Fibroblast of gingiva (primary cell): ENCODE measurements around the gene CAPN9.
"Not testable (repeated sequence)": the region's sequence is repeated elsewhere in the genome, so short reads cannot be mapped to it uniquely, and the experiment has no call there.

Experiments
- DNase-seq: peaks from one replicate; pipeline ENCODE4 v3.0.0-alpha.2; 2011; ENCODE audit warnings: low read depth

Gene CAPN9

GRCh38 chr1:230747127-230747730, at the start of gene CAPN9:
TSS of gene CAPN9 (plus strand) at chr1:230747388. CDS start at chr1:230747497, 109 bp downstream.
- no peak for DNase-seq

GRCh38 chr1:230698130-230698529, 49.1 kb upstream of the CAPN9 start:
- no peak for DNase-seq

GRCh38 chr1:230698964-230699363, 48.2 kb upstream of the CAPN9 start:
- DNase-seq, result not testable (repeated sequence)

GRCh38 chr1:230699716-230700115, 47.5 kb upstream of the CAPN9 start:
- DNase-seq, result no peak

- no peak for DNase-seq
These were observed 47.1 kb upstream of the CAPN9 start for GRCh38 chr1:230700132-230700531.

GRCh38 chr1:230701434-230701833, 45.8 kb upstream of the CAPN9 start:
- no peak for DNase-seq

GRCh38 chr1:230701895-230702768, 45.1 kb upstream of the CAPN9 start:
- DNase-seq, result no peak

- DNase-seq, result no peak
These were observed 44.1 kb upstream of the CAPN9 start for GRCh38 chr1:230702934-230703678.

GRCh38 chr1:230703679-230704385, 43.4 kb upstream of the CAPN9 start:
- no peak for DNase-seq

GRCh38 chr1:230704830-230705229, 42.4 kb upstream of the CAPN9 start:
- DNase-seq, result no peak

- DNase-seq, result no peak
These were observed 41.7 kb upstream of the CAPN9 start for GRCh38 chr1:230705289-230706019.

- no peak for DNase-seq
These were observed 41.0 kb upstream of the CAPN9 start for GRCh38 chr1:230706020-230706699.

GRCh38 chr1:230706887-230707731, 40.1 kb upstream of the CAPN9 start:
- DNase-seq, result no peak

- DNase-seq, result no peak
These were observed 39.2 kb upstream of the CAPN9 start for GRCh38 chr1:230707732-230708630.

- DNase-seq, result no peak
These were observed 38.3 kb upstream of the CAPN9 start for GRCh38 chr1:230708631-230709580.

GRCh38 chr1:230709619-230710542, 37.3 kb upstream of the CAPN9 start:
- no peak for DNase-seq

GRCh38 chr1:230710543-230710904, 36.7 kb upstream of the CAPN9 start:
- DNase-seq, result no peak
